Measurements from ENCODE around the gene DCBLD1. TPM values are rescaled to one million over a fixed set of nuclear protein-coding genes. Genes with fewer than 3 reads are reported as not detected.
A peak's percentile ranks its signal among the peaks of the same experiment; 100 is the strongest.

Gene DCBLD1
- total and polyA plus RNA-seq, 2 donors (not counting 1 experiment from before 2014, with no cell fraction given) = 35.2 to 44.4 TPM

- Histone ChIP-seq H3K4me3 (replicated peaks in 1 of 4; ENCODE audit: control extremely low read depth in 1 of 4, insufficient read depth in 1 of 4, low read depth in 3 of 4, low read length in 4 of 4) (no peak overlapping the region), H3K79me2 (ENCODE audit: control insufficient read depth, insufficient read depth, low read length) (peaks cover 79% of the 10 kb centered on the region), H4K20me1 (ENCODE audit: control insufficient read depth, extremely low read depth, insufficient read depth, low read length) (no peaks in the 10 kb centered on the region), H3K27ac (ENCODE audit: insufficient read depth, low read length) (peak overlapping the region; percentile 70), H3K9ac (ENCODE audit: insufficient read depth, low read length) (peak overlapping the region; percentile 5), H2AFZ (ENCODE audit: low read length) (no peak overlapping the region), H3K9me3 (ENCODE audit: control insufficient read depth, insufficient read depth, low read depth, low read length) (no peaks in the 10 kb centered on the region), H3K27me3 (ENCODE audit: control insufficient read depth, insufficient read depth, low read length) (no peaks in the 10 kb centered on the region), H3K36me3 (ENCODE audit: control insufficient read depth, insufficient read depth, low read length) (no peaks in the 10 kb centered on the region), H3K4me2 (ENCODE audit: extremely low read depth, insufficient read depth, low read length) (peak overlapping the region; percentile 80), H3K4me1 (ENCODE audit: control insufficient read depth, extremely low read depth, insufficient read depth, low read length) (peaks cover 27% of the 10 kb centered on the region)
- DNase-seq (ENCODE audit: low read depth in 2 of 2) = peak in 1 of 2 donors; percentile 35
- TF ChIP-seq EZH2 (IDR thresholded peaks at IDR 0.05; ENCODE audit: low read length, missing control alignments) (no peak), CTCF (conservative IDR thresholded peaks at IDR 0.05 in 1 of 2, IDR thresholded peaks at IDR 0.05 in 1 of 2; ENCODE audit: low read depth in 1 of 2, low read length in 2 of 2) (no peak)
Observed at GRCh38 chr6:117494694-117495318, 12.3 kb downstream of the DCBLD1 start.

GRCh38 chr6:117495425-117495824, 13.0 kb downstream of the DCBLD1 start:
- Histone ChIP-seq H3K9me3 (ENCODE audit: control insufficient read depth, insufficient read depth, low read depth, low read length) (no peaks in the 10 kb centered on the region), H3K4me1 (ENCODE audit: control insufficient read depth, extremely low read depth, insufficient read depth, low read length) (peaks cover 27% of the 10 kb centered on the region), H3K36me3 (ENCODE audit: control insufficient read depth, insufficient read depth, low read length) (no peaks in the 10 kb centered on the region), H4K20me1 (ENCODE audit: control insufficient read depth, extremely low read depth, insufficient read depth, low read length) (no peaks in the 10 kb centered on the region), H3K27me3 (ENCODE audit: control insufficient read depth, insufficient read depth, low read length) (no peaks in the 10 kb centered on the region), H3K79me2 (ENCODE audit: control insufficient read depth, insufficient read depth, low read length) (peaks cover 81% of the 10 kb centered on the region), H2AFZ (ENCODE audit: low read length) (no peak overlapping the region), H3K9ac (ENCODE audit: insufficient read depth, low read length) (no peak overlapping the region), H3K4me3 (replicated peaks in 1 of 4; ENCODE audit: control extremely low read depth in 1 of 4, insufficient read depth in 1 of 4, low read depth in 3 of 4, low read length in 4 of 4) (no peak overlapping the region), H3K27ac (ENCODE audit: insufficient read depth, low read length) (peak overlapping the region; percentile 70), H3K4me2 (ENCODE audit: extremely low read depth, insufficient read depth, low read length) (peak overlapping the region; percentile 78)
- TF ChIP-seq CTCF (conservative IDR thresholded peaks at IDR 0.05 in 1 of 2, IDR thresholded peaks at IDR 0.05 in 1 of 2; ENCODE audit: low read depth in 1 of 2, low read length in 2 of 2) = no peak
- no peak for TF ChIP-seq EZH2 (IDR thresholded peaks at IDR 0.05; ENCODE audit: low read length, missing control alignments)
- no peak for DNase-seq (ENCODE audit: low read depth in 2 of 2)

- Histone ChIP-seq H3K4me3 (replicated peaks in 1 of 4; ENCODE audit: control extremely low read depth in 1 of 4, insufficient read depth in 1 of 4, low read depth in 3 of 4, low read length in 4 of 4) (no peak overlapping the region), H2AFZ (ENCODE audit: low read length) (no peak overlapping the region), H4K20me1 (ENCODE audit: control insufficient read depth, extremely low read depth, insufficient read depth, low read length) (no peaks in the 10 kb centered on the region), H3K9ac (ENCODE audit: insufficient read depth, low read length) (no peak overlapping the region), H3K27ac (ENCODE audit: insufficient read depth, low read length) (peak overlapping the region; percentile 70), H3K4me1 (ENCODE audit: control insufficient read depth, extremely low read depth, insufficient read depth, low read length) (peaks cover 27% of the 10 kb centered on the region), H3K79me2 (ENCODE audit: control insufficient read depth, insufficient read depth, low read length) (peaks cover 77% of the 10 kb centered on the region), H3K27me3 (ENCODE audit: control insufficient read depth, insufficient read depth, low read length) (no peaks in the 10 kb centered on the region), H3K4me2 (ENCODE audit: extremely low read depth, insufficient read depth, low read length) (peak overlapping the region; percentile 78), H3K36me3 (ENCODE audit: control insufficient read depth, insufficient read depth, low read length) (no peaks in the 10 kb centered on the region), H3K9me3 (ENCODE audit: control insufficient read depth, insufficient read depth, low read depth, low read length) (no peaks in the 10 kb centered on the region)
- DNase-seq (ENCODE audit: low read depth in 2 of 2) = peak; percentile 42 to 62
- TF ChIP-seq CTCF (conservative IDR thresholded peaks at IDR 0.05 in 1 of 2, IDR thresholded peaks at IDR 0.05 in 1 of 2; ENCODE audit: low read depth in 1 of 2, low read length in 2 of 2) (no peak), EZH2 (IDR thresholded peaks at IDR 0.05; ENCODE audit: low read length, missing control alignments) (no peak)
Observed at GRCh38 chr6:117495869-117496268, 13.4 kb downstream of the DCBLD1 start.
